Iris pigment epithelial cell (primary cell): ENCODE results near the gene CLIP4.

ENCODE experiments used
- DNase-seq: peaks from one replicate; pipeline ENCODE4 v3.0.0-alpha.2; 2011; ENCODE audit warnings: low read depth

CLIP4 gene, protein sequence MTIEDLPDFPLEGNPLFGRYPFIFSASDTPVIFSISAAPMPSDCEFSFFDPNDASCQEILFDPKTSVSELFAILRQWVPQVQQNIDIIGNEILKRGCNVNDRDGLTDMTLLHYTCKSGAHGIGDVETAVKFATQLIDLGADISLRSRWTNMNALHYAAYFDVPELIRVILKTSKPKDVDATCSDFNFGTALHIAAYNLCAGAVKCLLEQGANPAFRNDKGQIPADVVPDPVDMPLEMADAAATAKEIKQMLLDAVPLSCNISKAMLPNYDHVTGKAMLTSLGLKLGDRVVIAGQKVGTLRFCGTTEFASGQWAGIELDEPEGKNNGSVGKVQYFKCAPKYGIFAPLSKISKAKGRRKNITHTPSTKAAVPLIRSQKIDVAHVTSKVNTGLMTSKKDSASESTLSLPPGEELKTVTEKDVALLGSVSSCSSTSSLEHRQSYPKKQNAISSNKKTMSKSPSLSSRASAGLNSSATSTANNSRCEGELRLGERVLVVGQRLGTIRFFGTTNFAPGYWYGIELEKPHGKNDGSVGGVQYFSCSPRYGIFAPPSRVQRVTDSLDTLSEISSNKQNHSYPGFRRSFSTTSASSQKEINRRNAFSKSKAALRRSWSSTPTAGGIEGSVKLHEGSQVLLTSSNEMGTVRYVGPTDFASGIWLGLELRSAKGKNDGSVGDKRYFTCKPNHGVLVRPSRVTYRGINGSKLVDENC

DNA sequence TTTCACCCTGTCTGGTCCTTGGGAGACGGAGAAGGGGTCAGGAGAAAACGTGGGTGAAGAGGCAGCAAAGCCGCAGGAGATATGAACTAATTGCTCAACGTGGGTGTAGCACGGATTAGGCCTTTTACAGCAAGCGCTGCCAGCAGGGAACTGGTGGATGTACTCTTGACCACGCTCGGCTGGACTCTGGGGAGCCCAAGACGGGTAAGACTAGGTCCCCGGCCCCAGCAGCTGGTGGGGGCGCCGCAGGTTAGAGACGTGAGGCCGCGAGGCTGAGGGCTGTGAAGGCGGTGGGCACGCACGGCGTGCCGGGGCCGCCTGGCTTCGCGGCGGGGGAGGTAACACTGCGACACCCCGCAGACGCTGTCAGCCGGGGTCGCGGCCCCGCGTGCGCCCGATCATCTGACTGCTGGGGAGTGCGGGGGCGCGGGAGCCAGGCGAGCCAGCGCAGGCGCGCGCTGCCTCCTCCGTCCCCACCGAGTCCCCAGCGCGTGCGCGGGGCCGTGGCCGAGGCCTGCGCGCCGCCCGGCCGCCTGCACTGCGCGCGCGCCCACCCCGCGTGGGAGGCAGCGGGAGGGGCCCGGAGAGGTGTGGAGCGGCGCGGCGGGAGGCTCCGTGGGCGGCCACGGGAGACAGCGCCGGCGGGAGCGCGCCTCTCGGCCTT lies at the start of gene CLIP4:
TSS of gene CLIP4 (plus strand) at position 470 of the 664 bp plus-strand sequence. CDS start 5,974 bp downstream, outside the sequence.
- peak; percentile 78 for DNase-seq

DNA sequence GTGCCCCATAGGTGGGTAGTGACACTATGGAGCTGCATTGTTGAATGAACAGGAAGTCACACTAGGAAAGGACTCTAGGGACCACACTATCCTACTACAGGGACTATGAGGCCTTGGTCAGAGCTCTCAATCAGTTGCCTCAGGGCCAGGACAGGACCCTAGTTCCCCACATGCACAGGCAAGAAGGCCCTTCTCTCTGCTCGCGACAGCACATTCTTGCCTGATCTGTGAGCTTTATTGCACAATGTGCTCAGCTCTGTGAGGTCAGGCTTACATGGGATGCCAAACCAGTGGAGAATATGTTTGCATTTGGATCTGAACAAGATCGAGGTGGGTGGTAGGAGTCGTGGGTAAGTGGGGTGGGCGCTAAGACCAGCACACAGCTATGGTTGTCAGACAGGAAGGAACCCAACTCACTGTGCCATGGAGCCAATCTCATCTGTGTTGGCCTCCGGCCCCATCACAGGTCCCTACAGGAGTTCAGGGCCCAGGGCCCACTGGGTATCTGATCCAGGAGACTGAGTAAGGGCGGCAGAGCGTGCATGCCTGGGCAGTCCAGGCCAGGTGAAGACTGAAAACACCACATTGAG lies 48.8 kb upstream of the CLIP4 start:
- DNase-seq, result peak; percentile 88

DNA sequence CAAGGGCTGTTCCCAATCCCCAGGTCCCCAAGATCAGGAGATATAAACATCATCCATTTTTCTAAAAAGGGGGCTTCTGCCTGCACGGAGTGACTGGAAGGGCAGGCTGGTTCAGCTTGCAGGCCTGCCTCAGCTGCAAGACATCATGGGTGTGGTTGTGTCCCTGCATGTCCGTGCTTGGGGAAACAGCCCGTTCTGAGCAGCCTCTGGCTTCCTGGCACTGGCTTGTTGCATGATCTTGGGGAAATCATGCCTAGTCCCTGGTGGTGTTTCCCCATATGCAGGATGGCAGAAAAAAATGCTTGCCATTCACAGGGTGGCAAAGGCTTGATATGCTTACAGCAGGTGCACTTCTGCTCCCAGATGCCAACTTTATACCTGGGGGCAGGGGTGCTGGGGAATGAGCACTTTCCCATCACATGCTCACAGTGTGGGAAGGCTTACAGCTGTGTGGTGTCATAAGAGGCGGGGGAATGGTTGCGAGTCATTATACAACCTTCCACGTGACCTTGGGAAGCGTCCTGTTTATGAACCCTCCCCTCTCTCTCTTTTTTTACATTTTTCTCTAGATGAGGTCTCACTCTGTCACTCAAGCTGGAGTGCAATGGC lies 48.1 kb upstream of the CLIP4 start:
- DNase-seq, result peak; percentile 17

DNA sequence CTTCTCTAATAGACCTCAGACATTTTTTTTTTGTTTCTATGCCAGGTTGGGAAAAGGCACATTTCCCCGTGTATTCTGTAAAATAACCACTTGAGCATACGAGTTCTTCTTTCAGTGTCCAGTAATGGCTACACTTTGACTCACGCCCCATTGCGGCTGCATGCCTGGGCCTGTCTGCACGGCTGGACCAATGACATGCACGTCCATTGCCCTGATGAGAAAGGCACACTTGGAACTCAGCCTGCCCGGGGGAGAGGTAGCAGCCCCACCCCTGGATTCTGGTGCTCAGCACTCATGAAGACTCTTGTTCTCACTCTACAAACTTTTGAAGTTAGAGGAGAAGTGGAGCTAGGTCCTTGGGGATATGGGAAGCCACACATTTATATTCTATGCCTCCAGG lies 46.7 kb upstream of the CLIP4 start:
- no peak for DNase-seq

DNA sequence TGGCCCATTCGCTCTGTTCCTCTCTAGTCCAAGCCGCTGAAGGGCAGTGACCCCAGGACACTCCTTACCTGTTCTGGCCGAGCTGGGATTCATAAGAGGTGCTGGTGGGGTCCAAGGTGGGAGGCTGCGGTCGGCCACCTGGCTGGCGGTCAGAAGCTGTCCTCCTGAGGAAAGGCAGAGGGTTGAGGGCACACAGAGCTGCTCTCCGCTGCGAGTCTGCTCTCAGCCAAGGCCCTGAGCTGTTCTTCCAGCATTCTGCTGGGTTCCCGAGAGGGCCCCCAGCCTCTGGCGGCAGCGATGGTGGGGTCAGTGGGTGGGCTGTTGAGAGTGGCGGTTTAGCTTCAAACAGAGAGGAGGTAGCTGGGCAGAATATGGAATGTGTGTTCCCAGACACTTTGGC lies 44.7 kb upstream of the CLIP4 start:
- DNase-seq, result no peak

DNA sequence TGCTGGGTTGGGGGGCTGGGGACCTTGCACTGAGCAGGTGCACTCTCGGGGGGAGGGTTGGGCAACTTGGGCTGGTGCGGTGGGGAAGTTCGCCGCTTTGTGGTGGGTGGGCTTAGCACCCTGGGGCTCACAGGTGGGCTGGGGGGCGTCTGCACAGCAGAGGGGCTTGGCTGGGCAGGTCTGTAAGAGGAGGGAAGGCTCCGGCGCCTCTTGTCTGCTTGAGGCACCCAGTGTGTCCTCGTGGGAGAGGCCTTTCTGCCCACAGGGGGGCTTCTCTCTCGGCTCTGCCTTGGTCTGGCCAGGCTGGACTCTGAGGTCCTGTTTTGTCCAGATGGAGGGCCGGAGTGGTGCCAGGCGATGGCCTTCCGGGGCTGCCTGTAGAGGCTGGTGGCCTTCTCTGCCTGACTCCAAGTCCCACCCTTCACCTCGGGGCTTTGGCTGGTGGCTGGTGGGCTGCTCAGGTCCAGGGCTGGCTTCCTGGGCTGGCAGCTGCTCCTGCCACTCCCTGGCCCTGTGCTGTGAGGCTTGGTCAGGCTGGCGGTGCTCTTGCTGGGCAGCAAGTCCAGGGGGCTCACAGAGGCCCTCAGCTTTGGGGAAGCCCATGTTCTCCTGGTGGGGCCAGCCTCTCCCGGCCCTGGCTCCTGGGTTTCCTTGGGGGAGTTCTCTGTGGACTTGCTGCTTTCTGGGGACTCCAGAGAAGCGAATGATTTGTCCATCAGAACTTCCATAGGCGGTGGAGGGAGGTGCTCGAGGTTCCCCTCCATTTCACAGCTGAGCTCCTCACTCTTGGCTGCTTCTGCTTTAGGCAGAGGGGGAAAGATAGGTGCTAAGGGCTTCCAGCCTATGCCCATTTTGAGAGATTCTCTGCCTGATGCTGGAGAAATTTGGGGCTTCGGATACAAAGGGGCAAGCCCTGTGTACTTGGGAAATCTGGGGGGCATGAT lies 43.9 kb upstream of the CLIP4 start:
- DNase-seq, result no peak

DNA sequence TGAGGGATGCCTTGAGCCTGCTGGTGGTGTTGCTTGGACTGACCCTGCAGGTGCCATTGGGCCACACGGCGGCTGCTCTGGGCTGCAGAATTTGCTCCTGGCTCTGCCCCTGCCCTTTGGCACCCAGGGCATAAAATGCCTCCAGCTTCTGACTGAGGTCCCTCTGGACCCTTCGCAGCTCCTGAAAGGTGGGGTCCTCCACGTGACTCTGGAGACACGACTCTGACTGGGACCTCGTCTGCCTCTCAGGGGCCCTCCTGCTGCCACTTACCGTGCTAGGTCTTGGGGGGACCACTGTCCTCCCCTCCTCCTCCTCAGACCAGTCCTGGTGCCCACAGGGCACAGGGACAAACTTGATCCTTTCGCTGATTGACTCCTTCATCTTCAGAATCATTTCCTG lies 43.0 kb upstream of the CLIP4 start:
- DNase-seq, result no peak

DNA sequence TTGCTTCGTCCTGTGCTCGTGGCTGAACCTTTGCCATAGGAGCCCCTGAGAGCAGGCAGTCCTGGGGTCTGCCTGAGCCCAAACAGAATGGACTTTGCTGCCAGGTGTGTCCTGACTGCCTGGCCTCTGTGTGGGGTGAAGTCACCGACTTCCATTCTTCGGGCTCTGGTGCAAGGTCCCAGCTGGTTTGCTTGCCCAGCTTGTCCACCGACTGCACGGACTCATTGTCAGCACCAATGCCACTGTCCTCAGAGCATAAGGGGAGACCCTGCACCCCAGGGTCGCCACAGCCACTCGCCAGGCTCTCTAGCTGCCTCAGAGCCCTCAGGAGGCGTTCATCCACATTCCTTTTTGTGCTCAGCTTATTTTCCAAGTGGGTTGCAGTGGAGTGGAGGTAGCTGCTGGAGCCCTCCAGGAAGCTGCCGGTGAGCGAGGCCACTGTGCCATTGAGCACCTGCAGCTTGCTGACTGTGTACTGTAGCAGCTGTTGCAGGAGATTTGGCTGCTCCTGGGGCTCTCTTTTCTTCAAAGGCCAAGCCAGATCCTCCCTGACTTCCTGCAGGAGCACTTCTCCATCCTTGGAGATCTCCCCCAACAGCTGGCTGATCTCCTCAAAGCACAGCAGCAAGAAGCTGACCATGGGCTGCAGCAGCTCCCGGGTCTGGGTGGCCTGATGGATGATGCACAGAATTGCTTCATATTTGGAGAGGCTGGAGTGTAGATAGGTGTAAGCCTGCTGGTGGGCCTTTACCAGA lies 42.1 kb upstream of the CLIP4 start:
- no peak for DNase-seq

DNA sequence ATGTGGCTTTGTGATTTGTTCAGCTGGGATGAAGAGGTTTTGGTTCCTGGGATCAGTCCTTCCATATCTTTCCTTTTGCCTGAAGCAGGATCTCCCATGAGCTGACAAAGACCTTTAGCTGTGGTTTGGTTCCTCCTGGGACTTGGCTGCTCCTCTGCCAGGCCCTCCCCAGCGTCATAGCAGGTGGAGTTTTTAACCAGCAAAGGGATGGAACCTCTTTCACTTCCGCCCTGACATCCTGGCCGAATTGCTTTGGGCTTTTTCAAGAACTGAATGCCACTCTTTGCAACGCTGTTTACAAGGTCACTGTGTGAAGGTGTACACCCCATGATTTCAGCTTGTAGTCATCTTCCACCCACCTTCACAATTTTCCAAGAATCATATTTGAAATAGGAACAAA lies 41.3 kb upstream of the CLIP4 start:
- DNase-seq, result no peak

DNA sequence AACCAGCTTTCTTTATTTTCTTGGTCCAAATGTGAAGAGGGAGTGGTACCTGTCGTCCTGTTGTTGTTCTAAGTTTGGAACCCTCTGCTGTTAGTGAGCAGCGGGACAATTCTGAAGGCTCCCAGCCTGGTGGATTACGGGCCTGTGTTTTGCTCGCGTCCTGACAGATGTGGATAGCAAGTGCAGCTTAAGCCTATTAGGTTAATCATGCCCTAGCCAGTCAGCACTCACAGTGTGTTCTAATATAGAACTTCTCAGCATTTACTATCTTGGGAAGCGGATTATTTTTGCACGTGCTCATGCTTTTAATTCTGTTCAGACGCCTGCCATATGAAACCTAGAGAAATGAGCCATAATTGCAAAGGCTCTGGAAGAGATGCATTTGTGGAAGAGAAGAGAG lies 40.8 kb upstream of the CLIP4 start, which contains the start of gene PCARE:
TSS of gene PCARE (minus strand) at position 113 of the 400 bp plus-strand sequence. CDS start 262 bp downstream, outside the sequence.
- no peak for DNase-seq

DNA sequence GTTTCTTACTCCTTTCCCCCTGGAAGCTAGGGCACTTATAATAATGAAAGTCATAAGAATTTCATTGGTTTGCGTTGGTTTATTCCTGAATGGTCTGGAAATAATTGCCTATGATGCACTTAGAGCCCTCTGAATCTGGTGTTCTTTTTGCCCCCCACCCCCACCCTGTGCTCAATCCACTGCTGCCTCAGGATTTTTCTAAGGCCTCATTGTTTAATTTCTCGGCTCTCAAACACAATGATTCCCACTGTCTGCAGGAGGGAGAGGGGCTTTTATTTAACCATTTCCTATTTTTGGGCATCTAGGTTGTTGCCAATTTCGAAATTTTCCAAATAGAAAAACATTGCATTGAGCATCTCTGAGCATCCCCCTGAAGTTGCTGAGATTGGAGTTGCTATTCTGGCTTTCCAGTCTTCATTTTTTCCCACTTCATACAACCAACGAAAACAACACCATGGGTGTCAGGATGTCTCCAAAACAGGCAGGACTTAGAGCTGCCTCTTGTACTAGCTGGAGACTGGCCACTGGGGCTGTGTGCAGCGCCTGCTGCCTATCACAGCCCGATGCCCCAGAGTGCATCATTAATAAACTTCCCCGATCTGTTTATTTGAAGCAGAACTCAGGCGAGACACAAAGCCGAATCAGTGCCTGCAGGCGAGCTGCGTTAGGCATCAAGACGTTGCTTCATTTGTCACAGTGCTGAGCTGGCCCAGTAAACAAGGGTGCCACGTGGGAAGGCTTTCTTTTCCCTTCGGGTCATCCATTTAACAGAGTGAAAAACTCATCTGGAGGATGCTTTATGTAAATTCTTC lies 39.1 kb upstream of the CLIP4 start:
- DNase-seq, result peak; percentile 65

DNA sequence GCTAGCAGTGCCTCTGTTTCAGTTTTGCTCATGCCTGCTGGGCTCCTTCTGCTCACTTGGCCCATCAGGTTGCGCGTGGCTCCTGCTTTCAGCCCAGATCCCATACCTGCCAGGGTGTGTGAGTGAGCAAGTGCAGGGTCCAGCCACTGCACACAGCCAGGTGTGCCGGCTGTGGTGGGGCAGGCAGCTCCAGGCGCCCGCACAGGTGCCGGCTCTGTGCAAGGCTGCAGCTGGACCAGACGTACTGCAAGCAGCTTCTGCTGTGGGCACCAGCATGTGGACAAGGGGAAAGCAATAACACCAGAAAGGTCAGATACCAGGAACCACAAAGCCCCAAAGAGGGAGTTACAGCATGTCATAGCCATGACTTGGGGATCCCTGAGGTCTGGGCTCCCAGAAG lies 35.3 kb upstream of the CLIP4 start:
- no peak for DNase-seq

DNA sequence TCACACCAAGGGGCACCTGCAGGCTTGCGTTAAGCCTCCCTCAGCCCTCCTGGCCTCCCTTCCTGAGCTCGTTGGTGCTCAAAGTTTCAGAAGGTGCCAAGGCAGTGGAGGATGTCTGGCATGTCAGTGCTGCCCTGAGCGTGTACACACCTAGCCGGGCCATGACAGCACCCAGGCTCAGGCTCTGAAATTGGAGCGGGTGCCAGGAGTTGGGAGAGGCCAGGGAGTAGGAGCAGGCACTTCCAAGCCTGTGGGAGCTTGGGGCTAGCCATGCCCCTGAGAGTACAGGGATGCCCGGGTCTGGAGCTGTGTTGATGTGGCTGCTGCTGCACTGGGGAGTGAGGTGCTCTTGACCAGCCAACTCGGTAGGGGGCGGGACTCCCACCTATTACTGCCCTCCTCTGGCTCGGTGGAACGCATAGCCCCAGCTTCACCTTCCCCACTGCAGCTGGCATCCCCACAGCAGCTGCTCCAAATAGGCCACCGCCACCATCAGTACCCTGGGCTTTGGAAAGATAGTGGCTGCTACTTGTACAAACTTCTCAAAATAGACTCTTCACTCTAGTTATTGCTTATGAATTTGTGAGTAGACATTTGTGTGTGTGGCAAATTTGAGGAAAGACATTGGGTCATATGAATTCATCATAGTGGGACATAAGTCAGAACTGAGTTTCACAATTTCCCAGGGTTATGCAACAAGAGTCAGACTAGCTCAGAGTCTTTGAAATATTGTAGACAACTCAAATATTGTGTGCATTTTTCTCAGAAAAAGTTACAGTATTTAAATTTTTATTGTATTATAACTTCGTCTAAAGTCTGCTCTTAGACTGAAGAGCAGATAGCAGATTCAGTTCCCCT lies 34.1 kb upstream of the CLIP4 start:
- DNase-seq, result peak; percentile 73

DNA sequence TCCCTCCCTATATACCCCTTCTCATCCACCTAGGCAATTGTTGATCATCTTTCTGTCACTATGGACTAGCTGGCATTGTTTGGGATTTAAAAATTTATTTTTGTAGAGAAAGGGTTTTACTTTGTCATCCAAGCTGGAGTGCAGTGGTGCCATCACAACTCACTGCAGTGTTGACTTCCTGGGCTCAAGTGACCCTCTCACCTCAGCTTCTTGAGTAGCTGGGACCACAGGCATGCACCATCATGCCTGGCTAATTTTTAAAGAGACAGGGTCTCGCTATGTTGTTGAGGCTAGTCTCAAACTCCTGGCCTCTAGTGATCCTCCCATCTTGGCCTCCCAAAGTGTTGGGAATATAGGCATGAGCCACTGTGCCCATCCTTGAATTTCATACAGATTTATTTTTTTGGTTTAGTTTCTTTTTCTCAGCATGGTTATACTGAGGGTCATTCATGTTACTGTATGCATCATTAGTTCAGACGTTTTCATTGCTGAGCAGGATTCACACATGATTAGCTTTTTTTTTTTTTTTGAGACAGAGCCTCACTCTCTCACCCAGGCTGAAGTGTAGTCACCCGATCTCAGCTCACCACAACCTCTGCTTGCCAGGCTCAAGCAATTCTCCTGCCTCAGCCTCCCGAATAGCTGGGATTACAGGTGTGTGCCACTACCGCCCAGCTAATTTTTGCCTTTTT lies 32.3 kb upstream of the CLIP4 start:
- no peak for DNase-seq

DNA sequence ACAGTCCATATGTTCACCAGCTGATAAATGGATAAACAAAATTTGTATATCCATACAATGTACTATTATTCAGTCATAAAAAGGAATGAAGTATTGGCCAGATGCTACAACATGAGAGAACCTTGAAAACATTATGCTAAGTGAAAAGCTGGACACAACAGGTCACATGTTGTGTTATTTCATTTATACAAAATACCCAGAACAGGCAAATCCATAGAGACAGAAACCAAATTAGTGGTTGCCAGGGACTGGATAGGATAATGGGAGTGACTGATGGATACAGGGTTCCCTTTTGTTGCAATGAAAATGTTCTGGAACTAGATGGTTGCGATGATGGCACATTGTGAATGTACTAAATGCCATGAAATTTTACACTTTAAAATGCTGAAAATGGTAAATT lies 30.7 kb upstream of the CLIP4 start:
- no peak for DNase-seq

DNA sequence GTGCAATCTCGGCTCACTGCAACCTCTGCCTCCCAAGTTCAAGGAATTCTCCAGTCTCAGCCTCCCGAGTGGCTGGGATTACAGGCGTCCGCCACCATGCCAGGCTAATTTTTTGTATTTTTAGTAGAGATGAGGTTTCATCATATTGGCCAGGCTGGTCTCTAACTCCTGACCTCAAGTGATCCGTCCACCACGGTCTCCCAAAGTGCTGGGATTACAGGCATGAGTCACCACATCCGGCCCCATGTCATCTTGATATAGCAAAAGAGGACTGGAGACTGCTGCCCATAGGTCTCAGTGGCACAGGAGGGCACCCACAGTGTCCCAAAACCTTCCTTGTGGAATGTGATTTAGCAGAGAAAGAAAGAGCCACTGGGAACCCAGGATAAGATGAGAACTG lies 24.9 kb upstream of the CLIP4 start:
- DNase-seq, result peak; percentile 47

DNA sequence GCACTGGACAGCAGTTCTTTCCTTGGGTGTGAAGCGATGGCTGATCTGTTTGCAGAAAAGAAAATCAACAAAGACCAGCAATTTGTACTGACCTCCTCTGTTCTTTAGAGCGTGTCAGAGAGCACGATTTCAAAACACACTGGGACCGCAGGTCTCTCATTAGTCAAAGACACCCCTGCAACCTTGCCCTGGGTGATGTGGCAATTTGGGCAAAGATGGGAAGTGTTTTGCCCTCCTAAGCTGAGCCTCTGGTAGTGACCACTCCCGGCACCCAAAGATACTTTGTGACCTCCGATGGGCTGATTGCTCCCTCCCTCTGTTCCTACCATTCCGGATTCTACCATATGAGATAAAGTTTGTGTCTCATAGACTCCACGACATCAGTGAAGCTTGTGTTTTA lies 18.2 kb upstream of the CLIP4 start:
- DNase-seq, result no peak

DNA sequence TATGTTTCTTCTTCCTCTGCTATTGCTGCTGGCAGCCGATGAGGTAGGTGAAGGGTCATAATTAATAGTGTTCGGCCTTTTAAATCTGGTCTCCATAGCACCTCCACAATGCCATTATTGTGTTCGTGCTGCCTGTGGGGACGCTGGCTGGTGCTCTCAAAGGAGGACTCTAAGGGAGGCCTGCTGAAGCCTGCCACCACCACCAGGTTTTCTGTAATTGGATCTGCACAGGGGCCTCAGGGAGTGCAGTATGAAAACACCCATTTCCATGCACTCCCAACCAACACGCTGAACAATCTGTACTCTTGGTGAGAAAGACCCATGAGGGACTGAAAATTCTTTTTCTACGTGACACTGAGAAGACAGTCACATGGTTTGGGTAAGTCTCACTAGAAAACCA lies 17.6 kb upstream of the CLIP4 start:
- no peak for DNase-seq
